Heart right ventricle (tissue), 16 donors: ENCODE results near the gene MYOM3. TPM values are rescaled to one million over a fixed set of nuclear protein-coding genes. Genes with fewer than 3 reads are reported as not detected.

Experiments
- ATAC-seq, 8 donors: fragments of 200-7000 bp; cut with Tn5 transposase; one replicate each; pipeline ENCODE4 v1.9.1; 2020; ENCODE audit warnings: mild to moderate bottlenecking in 8 of 8, moderate library complexity in 8 of 8, moderate number of reproducible peaks in 1 of 8
- DNase-seq, 2 donors: peaks; one replicate each; pipeline ENCODE4 v3.0.0-alpha.2; 2020
- H3K27ac ChIP-seq, 10 donors: fragments of 200-600 bp; sonication (generic) in 2 of 10; one replicate each; pipeline versions ENCODE4 v1.5.0 to v1.8.0; 2020 to 2022; ENCODE audit warnings: mild to moderate bottlenecking in 3 of 10
- H3K27me3 ChIP-seq, 7 donors: fragments of 200-600 bp; one replicate each; pipeline ENCODE4 v1.8.0; 2021 to 2022; ENCODE audit warnings: mild to moderate bottlenecking in 2 of 7
- H3K36me3 ChIP-seq, 9 donors: fragments of 200-600 bp; sonication (generic) in 1 of 9; one replicate each; pipeline versions ENCODE4 v1.5.0 to v1.8.0; 2020 to 2022; ENCODE audit warnings: mild to moderate bottlenecking in 2 of 9
- H3K4me1 ChIP-seq, 9 donors: fragments of 200-600 bp; sonication (generic) in 1 of 9; one replicate each; pipeline versions ENCODE4 v1.5.0 to v1.8.0; 2020 to 2022; ENCODE audit warnings: mild to moderate bottlenecking in 4 of 9
- H3K4me3 ChIP-seq, 10 donors: fragments of 200-600 bp; sonication (generic) in 2 of 10; one replicate each; pipeline versions ENCODE4 v1.5.0 to v1.8.0; 2020 to 2022; ENCODE audit warnings: mild to moderate bottlenecking in 7 of 10, moderate library complexity in 2 of 10
- H3K9me3 ChIP-seq, 11 donors: fragments of 200-600 bp in 10 of 11; sonication (generic) in 2 of 11; one replicate each; pipeline versions ENCODE4 v1.5.0 to v1.8.0; 2013 to 2022; ENCODE audit warnings: mild to moderate bottlenecking in 2 of 11, control low read depth in 1 of 11, moderate library complexity in 1 of 11
- CTCF ChIP-seq, 9 donors: fragments of 200-600 bp; sonication (generic) in 2 of 9; IDR thresholded peaks; one replicate each; pipeline versions ENCODE4 v1.5.0 to v1.8.0; 2021 to 2022; ENCODE audit warnings: antibody characterized with exemption in 9 of 9, mild to moderate bottlenecking in 5 of 9, moderate library complexity in 1 of 9
- WGBS, 2 donors: extraction: QIAGEN DNeasy Blood & Tissue Kit; methylation state at CpG; one replicate each; pipeline ENCODE4 v1.1.7; 2013; ENCODE audit warnings: inconsistent platforms in 1 of 2; 5-methylcytosine and 5-hydroxymethylcytosine counted together
- intact Hi-C, 10 donors: fragments of 100-400 bp; cut with DNase I; formaldehyde crosslinking; loops; one replicate each; pipeline versions ENCODE4 v1.11.1 to v1.14.2; 2022
- long read RNA-seq, 3 donors: library from polyadenylated mRNA; unstranded; transcript quantifications; one replicate each; pipeline ENCODE4 v2.0.0, GENCODE V29; 2020 to 2021
- polyA plus RNA-seq, 2 donors: library from polyadenylated mRNA; stranded (reverse); fragments of 200-250 nt; gene quantifications; one replicate each; pipeline ENCODE4 v1.2.3, GENCODE V29; 2013
- total RNA-seq, 10 donors: library from RNA; stranded (reverse); fragmentation: NEBNext Ultra II Directional in 3 of 10; extraction: Animal tissue kit (Norgen Biotek cat#: 25700) in 3 of 10; gene quantifications; one replicate each; pipeline versions ENCODE4 v1.2.1 to v1.2.4, GENCODE V29; 2021 to 2023
- donor health status: Arrhythmogenic right ventricular cardiomyopathy.
- donor health status: ischemic (EF 13 %, LVEDD 7.1; RV severe dilation, severe dysfunction).
- donor health status: healthy with polysubstance abuse.
- donor health status: DM: no; HTN: yes; CAD: no.
- donor health status: DM: no; HTN: no; CAD: no.
- donor health status: ischemic (EF 25% LVEDD 6.9; RV normal size, moderate dysfunction).
- donor health status: ischemic (EF 25% LVEDD 5.7; RV mildly dilated, moderate dysfunction).
- donor health status: healthy.
- donor health status: DM: yes; HTN: yes; CAD: no.
- donor health status: Ischemic cardiomyopathy.
- donor health status: ischemic (EF 35%, LVEDD 5.7; RV mildly dilated, moderate dysfunction).
- donor health status: nonischemic (EF 11% LVEDD 7.7; RV severe dilation, severe dysfunction).
- donor health status: DM: yes; HTN: yes; CAD: no.
- donor health status: PGD.
- donor health status: ischemic (EF 29% LVEDD 5.4; RV normal size, mild dysfunction).
- donor health status: nonischemic (EF 23%, LVEDD 6.1; RV moderate dilation, normal function).

The MYOM3 gene
- 100 to 1,000 TPM; 285 to 428 (median 328) TPM for total RNA-seq
- polyA plus RNA-seq = 100 to 1,000 TPM in 1 of 2 donors, 10 to 100 TPM in 1; 85.3 to 293 TPM
- long read RNA-seq, donor 1, full-length matches to known transcripts = 45 of 384 reads
- long read RNA-seq, donor 1, partial matches to known transcripts = 292 of 384 reads
- long read RNA-seq, donor 1, other reads (novel, unspliced or antisense) = 47 of 384 reads
- long read RNA-seq, donor 2, full-length matches to known transcripts = 68 of 713 reads
- long read RNA-seq, donor 2, partial matches to known transcripts = 559 of 713 reads
- long read RNA-seq, donor 2, other reads (novel, unspliced or antisense) = 86 of 713 reads
- long read RNA-seq, donor 3, full-length matches to known transcripts = 47 of 385 reads
- long read RNA-seq, donor 3, partial matches to known transcripts = 296 of 385 reads
- long read RNA-seq, donor 3, other reads (novel, unspliced or antisense) = 42 of 385 reads

- ATAC-seq (peak; percentile 73 to 84 (median 82)), DNase-seq (peak; percentile 69 to 75)
- H3K27ac ChIP-seq = peak within 1 kb of the TSS; percentile 87 to 97 (median 94)
- intact Hi-C loops = loop anchor here in 8 of 10 donors (2.0 to 5.0 kb wide), 2 partner anchors 40 to 41 kb away; no protein-coding TSS in a partner anchor
- peaks cover 0 to 24% (median 7%) of the 10 kb centered on the region in 7 donors for H3K27me3 ChIP-seq
- peaks cover 5 to 42% (median 23%) of the 10 kb centered on the region in 9 donors for H3K4me1 ChIP-seq
- H3K36me3 ChIP-seq = peaks cover 0 to 10% (median 0%) of the 10 kb centered on the region in 9 donors
- peak; percentile 14 to 74 (median 52) for TF ChIP-seq CTCF (IDR thresholded peaks at IDR 0.05)
- peak within 1 kb of the TSS; percentile 14 to 59 (median 52) for H3K4me3 ChIP-seq
- no peaks in the 10 kb centered on the region for H3K9me3 ChIP-seq
- 15 to 20% methylated on average over 27 of the region's 27 CpGs for WGBS, 2 donors
Measured at GRCh38 chr1:24111996-24112779, at the start of gene MYOM3. Gene MYOM3, minus strand, starts transcription at chr1:24112135. Its CDS starts 3,499 bp downstream, at chr1:24108636.

GRCh38 chr1:24161270-24161669 lies 49.3 kb upstream of the MYOM3 start:
- WGBS, 2 donors = 75 to 82% methylated on average over 4 of the region's 4 CpGs
- no peak for DNase-seq
- peaks cover 0 to 4% (median 0%) of the 10 kb centered on the region in 9 donors for H3K4me1 ChIP-seq
- ATAC-seq = no peak
- H3K4me3 ChIP-seq = no peak overlapping the region
- H3K27me3 ChIP-seq = no peaks in the 10 kb centered on the region
- TF ChIP-seq CTCF (IDR thresholded peaks at IDR 0.05) = no peak
- H3K27ac ChIP-seq = no peak overlapping the region
- H3K36me3 ChIP-seq = no peaks in the 10 kb centered on the region
- intact Hi-C loops = no loop called here
- H3K9me3 ChIP-seq = no peaks in the 10 kb centered on the region

GRCh38 chr1:24159366-24159765 lies 47.4 kb upstream of the MYOM3 start:
- Histone ChIP-seq H3K4me3 (no peak overlapping the region), H3K36me3 (no peaks in the 10 kb centered on the region), H3K4me1 (peaks cover 0 to 4% (median 0%) of the 10 kb centered on the region in 9 donors), H3K27me3 (no peaks in the 10 kb centered on the region), H3K9me3 (no peaks in the 10 kb centered on the region), H3K27ac (no peak overlapping the region)
- no peak for TF ChIP-seq CTCF (IDR thresholded peaks at IDR 0.05)
- intact Hi-C loops = no loop called here
- DNase-seq = no peak
- no peak for ATAC-seq
- WGBS, 2 donors = 80 to 84% methylated on average over 5 of the region's 5 CpGs

- H3K27me3 ChIP-seq = peaks cover 0 to under 1% (median 0%) of the 10 kb centered on the region in 7 donors
- WGBS, 2 donors = 71 to 75% methylated on average over 6 of the region's 6 CpGs
Measured at GRCh38 chr1:24157918-24158481, 46.1 kb upstream of the MYOM3 start.

More at GRCh38 chr1:24157918-24158481, 46.1 kb upstream of the MYOM3 start:
- Histone ChIP-seq H3K36me3 (no peaks in the 10 kb centered on the region), H3K4me3 (no peak overlapping the region), H3K9me3 (no peaks in the 10 kb centered on the region), H3K4me1 (peaks cover 0 to 4% (median 0%) of the 10 kb centered on the region in 9 donors), H3K27ac (no peak overlapping the region)
- DNase-seq (no peak), ATAC-seq (peak in 6 of 8 donors; percentile 40 to 72 (median 54))
- intact Hi-C loops = no loop called here
- TF ChIP-seq CTCF (IDR thresholded peaks at IDR 0.05) = peak in 4 of 9 donors; percentile 8 to 26 (median 18)
